Adrenal gland (tissue), 12 donors: ENCODE measurements around the gene PARP2. TPM values are rescaled to one million over a fixed set of nuclear protein-coding genes. Genes with fewer than 3 reads are reported as not detected.
"Not testable (repeated sequence)": the region's sequence is repeated elsewhere in the genome, so short reads cannot be mapped to it uniquely, and the experiment has no call there.

ENCODE experiments used
- DNase-seq, 7 donors: peaks; one replicate each; pipeline ENCODE4 v3.0.0-alpha.2; 2019 to 2020
- H3K27ac ChIP-seq, 5 donors: fragments of 200-600 bp; sonication (generic) in 4 of 5; 1 replicate in 3 of 5; 2 replicates in 2 of 5; pipeline versions ENCODE4 v1.5.1 to v1.8.0; 2016 to 2020; ENCODE audit warnings: mild to moderate bottlenecking in 1 of 5
- H3K27me3 ChIP-seq: fragments of 200-600 bp; 2 replicates; pipeline ENCODE4 v1.8.0; 2021
- H3K36me3 ChIP-seq, 2 donors: fragments of 200-600 bp; replicated peaks in 1 of 2; 1 replicate in 1 of 2; 2 replicates in 1 of 2; pipeline versions ENCODE4 v1.5.1 to v1.8.0; 2018 to 2022
- H3K4me1 ChIP-seq, 2 donors: fragments of 200-600 bp; replicated peaks in 1 of 2; 1 replicate in 1 of 2; 2 replicates in 1 of 2; pipeline versions ENCODE4 v1.5.1 to v1.8.0; 2018 to 2021
- H3K4me3 ChIP-seq, 4 donors: fragments of 200-600 bp; sonication (generic) in 3 of 4; one replicate each; pipeline ENCODE4 v1.5.1; 2016 to 2018
- H3K9me3 ChIP-seq, 3 donors: fragments of 200-600 bp; sonication (generic) in 1 of 3; replicated peaks in 1 of 3; 1 replicate in 2 of 3; 2 replicates in 1 of 3; pipeline versions ENCODE4 v1.5.1 to v1.8.0; 2016 to 2021
- CTCF ChIP-seq, 6 experiments: fragments of 450-650 bp in 4 of 6; fragments of 200-600 bp in 2 of 6; sonication (generic) in 1 of 6; IDR thresholded peaks; 1 replicate in 5 of 6; 2 replicates in 1 of 6; pipeline versions ENCODE4 v1.5.1 to v1.8.0; 2016 to 2021; ENCODE audit warnings: antibody characterized with exemption in 6 of 6, mild to moderate bottlenecking in 2 of 6, moderate library complexity in 1 of 6
- POLR2A ChIP-seq, 2 donors: fragments of 450-650 bp; IDR thresholded peaks; one replicate each; pipeline ENCODE4 v1.6.1; 2017; ENCODE audit warnings: antibody characterized with exemption in 2 of 2, mild to moderate bottlenecking in 2 of 2, moderate library complexity in 1 of 2
- WGBS, 4 donors: extraction: QIAGEN DNeasy Blood & Tissue Kit in 2 of 4; methylation state at CpG; one replicate each; pipeline versions ENCODE4 v1.1.5 to v1.1.7; 2013 to 2017; 5-methylcytosine and 5-hydroxymethylcytosine counted together
- intact Hi-C, 2 donors: fragments of 100-400 bp; cut with DNase I; formaldehyde crosslinking; loops; one replicate each; pipeline versions ENCODE4 v1.14.1 to v1.15.0; 2022 to 2023
- polyA plus RNA-seq, 3 donors: library from polyadenylated mRNA; stranded (reverse); fragments of 200-250 nt in 2 of 3; fragments of 350-450 nt in 1 of 3; fragmentation: Illumina TruSeq in 1 of 3; extraction: RNeasy Lipid Tissue Mini Kit (QIAGEN cat#74804) in 1 of 3; gene quantifications; one replicate each; pipeline ENCODE4 v1.2.3, GENCODE V29; 2013 to 2014
- total RNA-seq, 9 donors: library from RNA; depleted of rRNA in 4 of 9; stranded (reverse); fragments of >200 nt in 4 of 9; fragments of 120-200 nt in 1 of 9; fragmentation: NEBNext Ultra II Directional in 1 of 9; extraction: Animal tissue kit (Norgen Biotek cat#: 25700) in 1 of 9; gene quantifications; one replicate each; pipeline versions ENCODE4 v1.1.0 to v1.2.4, GENCODE V29; 2013 to 2023
- donor health status: healthy with polysubstance abuse.
- donor health status: Bipolar disorder and iron deficiency.
- donor health status: DM: yes; HTN: yes; CAD: no.
- donor health status: DM: no; HTN: no; CAD: no.
- donor health status: DM: no; HTN: no; CAD: no.
- donor health status: DM: yes; HTN: yes; CAD: no.

Gene PARP2
- total and polyA plus RNA-seq, 12 donors: 8.5 to 55.2 (median 24.4) TPM

- H3K4me3 ChIP-seq: no peak overlapping the region
- H3K27me3 ChIP-seq: no peaks in the 10 kb centered on the region
- H3K36me3 ChIP-seq: no peaks in the 10 kb centered on the region
- no peaks in the 10 kb centered on the region for H3K9me3 ChIP-seq
- H3K4me1 ChIP-seq: peaks cover 8 to 18% of the 10 kb centered on the region in 2 donors
- peak overlapping the region in 2 of 5 donors; percentile 81 to 88 for H3K27ac ChIP-seq
- 66 to 69% (median 66%) methylated on average over 7 of the region's 7 CpGs for WGBS, 4 donors
- DNase-seq: no peak
- intact Hi-C loops: no loop called here
- TF ChIP-seq POLR2A (IDR thresholded peaks at IDR 0.05): no peak
- TF ChIP-seq CTCF (IDR thresholded peaks at IDR 0.05): no peak
Measured at GRCh38 chr14:20334017-20334416, 9.4 kb upstream of the PARP2 start.

GRCh38 chr14:20341032-20341431 is 2.4 kb upstream of the PARP2 start:
- H3K27me3 ChIP-seq, DNase-seq, H3K9me3 ChIP-seq, H3K4me1 ChIP-seq, H3K4me3 ChIP-seq, H3K36me3 ChIP-seq, H3K27ac ChIP-seq, intact Hi-C loops: not testable (repeated sequence)
- WGBS, 4 donors: 94 to 98% (median 97%) methylated on average over 4 of the region's 4 CpGs

- H3K9me3 ChIP-seq: no peaks in the 10 kb centered on the region
- no peaks in the 10 kb centered on the region for H3K27me3 ChIP-seq
- TF ChIP-seq CTCF (IDR thresholded peaks at IDR 0.05) (no peak), POLR2A (IDR thresholded peaks at IDR 0.05) (no peak)
- peaks cover 7 to 8% of the 10 kb centered on the region in 2 donors for H3K4me1 ChIP-seq
- H3K27ac ChIP-seq: peak overlapping the region in 2 of 5 donors; percentile 89 to 90
- H3K4me3 ChIP-seq: peak overlapping the region in 1 of 4 donors; percentile 64
- peaks cover 0 to 7% of the 10 kb centered on the region in 2 donors for H3K36me3 ChIP-seq
- WGBS, 4 donors: 55 to 71% (median 61%) methylated on average over 2 of the region's 2 CpGs
- intact Hi-C loops: no loop called here
- DNase-seq: no peak
Measured at GRCh38 chr14:20341646-20342045, 1.8 kb upstream of the PARP2 start.

- TF ChIP-seq POLR2A (IDR thresholded peaks at IDR 0.05) (no peak), CTCF (IDR thresholded peaks at IDR 0.05) (no peak)
Measured at GRCh38 chr14:20343862-20344220, 406 bp downstream of the PARP2 start.

GRCh38 chr14:20345366-20345765 is 1.9 kb downstream of the PARP2 start:
- peaks cover 0 to 11% of the 10 kb centered on the region in 2 donors for H3K36me3 ChIP-seq
- TF ChIP-seq POLR2A (IDR thresholded peaks at IDR 0.05): no peak
- no peak for TF ChIP-seq CTCF (IDR thresholded peaks at IDR 0.05)
- intact Hi-C loops: no loop called here

More at GRCh38 chr14:20343862-20344220, 406 bp downstream of the PARP2 start:
- Histone ChIP-seq H3K27ac (peak overlapping the region; percentile 42 to 94 (median 90)), H3K4me1 (peaks cover 14 to 17% of the 10 kb centered on the region in 2 donors), H3K27me3 (no peaks in the 10 kb centered on the region), H3K9me3 (no peaks in the 10 kb centered on the region), H3K4me3 (peak overlapping the region; percentile 9 to 66 (median 36)), H3K36me3 (peaks cover 0 to 11% of the 10 kb centered on the region in 2 donors)
- 0 to 3% (median 1%) methylated on average over 3 of the region's 3 CpGs for WGBS, 4 donors
- intact Hi-C loops: no loop called here
- DNase-seq: no peak

More at GRCh38 chr14:20345366-20345765, 1.9 kb downstream of the PARP2 start:
- H3K27ac ChIP-seq: no peak overlapping the region
- peaks cover 14 to 17% of the 10 kb centered on the region in 2 donors for H3K4me1 ChIP-seq
- DNase-seq: no peak
- 90 to 100% (median 95%) methylated on average over 1 of the region's 1 CpG for WGBS, 4 donors
- H3K27me3 ChIP-seq: no peaks in the 10 kb centered on the region
- H3K4me3 ChIP-seq: no peak overlapping the region
- no peaks in the 10 kb centered on the region for H3K9me3 ChIP-seq
